ENCODE data around the gene MRC1.

DNA sequence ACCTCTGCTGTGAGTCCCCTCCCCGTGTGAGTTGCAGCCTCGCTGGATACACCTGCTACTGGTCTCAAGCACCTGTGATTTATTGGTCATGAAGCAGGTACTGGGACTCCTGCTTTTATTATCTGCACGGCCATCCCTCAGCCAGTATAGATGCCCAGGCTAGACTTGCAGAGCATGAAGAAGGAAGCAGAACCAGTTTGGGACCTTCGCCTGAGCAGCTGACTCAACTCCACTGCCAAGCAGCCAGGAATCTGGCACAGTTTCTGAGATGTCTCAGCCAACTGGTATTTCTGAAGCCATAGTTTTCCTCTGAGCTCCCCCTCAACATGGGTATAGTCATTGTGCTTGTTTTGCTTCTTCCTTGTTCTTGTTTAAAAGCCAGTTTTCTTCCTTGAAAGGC, 114.6 kb downstream of the MRC1 start:
- TF ChIP-seq MAFG (CRISPR knock-in tag; IDR thresholded peaks at IDR 0.05) (no peak), PHF8 (CRISPR knock-in tag; IDR thresholded peaks at IDR 0.05) (no peak), ZNF549 (CRISPR knock-in tag; IDR thresholded peaks at IDR 0.05) (no peak), ZFP37 (CRISPR knock-in tag; IDR thresholded peaks at IDR 0.05; ENCODE audit: borderline replicate concordance) (no peak), RAD21 (CRISPR knock-in tag; IDR thresholded peaks at IDR 0.05) (no peak), FOXK1 (CRISPR knock-in tag; IDR thresholded peaks at IDR 0.05; ENCODE audit: borderline replicate concordance, low read depth) (no peak)
- TF ChIP-seq, protein P1, sequence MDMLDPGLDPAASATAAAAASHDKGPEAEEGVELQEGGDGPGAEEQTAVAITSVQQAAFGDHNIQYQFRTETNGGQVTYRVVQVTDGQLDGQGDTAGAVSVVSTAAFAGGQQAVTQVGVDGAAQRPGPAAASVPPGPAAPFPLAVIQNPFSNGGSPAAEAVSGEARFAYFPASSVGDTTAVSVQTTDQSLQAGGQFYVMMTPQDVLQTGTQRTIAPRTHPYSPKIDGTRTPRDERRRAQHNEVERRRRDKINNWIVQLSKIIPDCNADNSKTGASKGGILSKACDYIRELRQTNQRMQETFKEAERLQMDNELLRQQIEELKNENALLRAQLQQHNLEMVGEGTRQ (IDR thresholded peaks at IDR 0.05; ENCODE audit: low read depth, low read length), result no peak
- TF ChIP-seq, protein P1 (CRISPR knock-in tag; IDR thresholded peaks at IDR 0.05; ENCODE audit: borderline replicate concordance), result no peak

Measured in HepG2 (cell line).